HAP-1 (cell line): Measurements from ENCODE around the gene ZNF18.
A peak's percentile ranks its signal among the peaks of the same experiment; 100 is the strongest.
"Not testable (repeated sequence)": the region's sequence is repeated elsewhere in the genome, so short reads cannot be mapped to it uniquely, and the experiment has no call there.

Source experiments
- DNase-seq, 2 experiments: peaks; one replicate each; pipeline ENCODE4 v3.0.0-alpha.2; 2016 to 2020; ENCODE audit warnings: low spot score in 2 of 2
- H3K27me3 ChIP-seq: fragments of 250-450 bp; sonication (Bioruptor Pico); 2 replicates; pipeline ENCODE4 v1.5.1; 2020; ENCODE audit warnings: low read depth, mild to moderate bottlenecking, moderate library complexity
- H3K36me3 ChIP-seq: fragments of 250-450 bp; sonication (Bioruptor Pico); replicated peaks from 2 replicates; pipeline ENCODE4 v1.5.1; 2020; ENCODE audit warnings: mild to moderate bottlenecking
- H3K4me1 ChIP-seq: fragments of 250-450 bp; sonication (Bioruptor Pico); 2 replicates; pipeline ENCODE4 v1.5.1; 2020; ENCODE audit warnings: mild to moderate bottlenecking
- H3K4me3 ChIP-seq: fragments of 250-450 bp; sonication (Bioruptor Pico); 2 replicates; pipeline ENCODE4 v1.5.1; 2020; ENCODE audit warnings: mild to moderate bottlenecking, moderate library complexity
- H3K9me3 ChIP-seq: fragments of 250-450 bp; sonication (Bioruptor Pico); 2 replicates; pipeline ENCODE4 v1.5.1; 2020; ENCODE audit warnings: mild to moderate bottlenecking, moderate library complexity
- in situ Hi-C: fragments of 300-500 bp; cut with MboI; formaldehyde crosslinking; loops from 3 replicates; pipeline ENCODE4 v1.14.3; 2020; ENCODE audit warnings: low sequenced_read_pairs, inconsistent platforms, mixed read lengths

Gene ZNF18

GRCh38 chr17:12020642-12021622, 23.7 kb upstream of the ZNF18 start, which contains the start of gene MAP2K4:
TSS of gene MAP2K4 (plus strand) at chr17:12020877. CDS start at chr17:12020887, 10 bp downstream.
- Histone ChIP-seq H3K9me3 (no peaks in the 10 kb centered on the region), H3K4me3 (peak within 1 kb of the TSS; percentile 39), H3K27me3 (no peaks in the 10 kb centered on the region), H3K36me3 (no peaks in the 10 kb centered on the region; the same call in 1 of the 2 replicates), H3K4me1 (peaks cover 22% of the 10 kb centered on the region)
- DNase-seq, result peak; percentile 79 to 92
- in situ Hi-C loops, result loop anchor here (25.0 kb wide), 1 partner anchor 991 kb away; the partner anchor contains the start of gene ELAC2

GRCh38 chr17:12007466-12007865, 10.2 kb upstream of the ZNF18 start:
- in situ Hi-C loops, result loop anchor here (25.0 kb wide), 1 partner anchor 1005 kb away; the partner anchor contains the start of gene ELAC2
- no peaks in the 10 kb centered on the region for H3K27me3 ChIP-seq
- no peaks in the 10 kb centered on the region for H3K4me1 ChIP-seq
- H3K36me3 ChIP-seq, result no peaks in the 10 kb centered on the region
- DNase-seq, result no peak
- H3K4me3 ChIP-seq, result no peak overlapping the region
- H3K9me3 ChIP-seq, result no peaks in the 10 kb centered on the region

GRCh38 chr17:11999696-12000095, 2.4 kb upstream of the ZNF18 start:
- in situ Hi-C loops, result loop anchor here (25.0 kb wide), 4 partner anchors 1013 to 1337 kb away; partner anchors contain the start of genes ELAC2, MYH3 and TMEM220
- H3K27me3 ChIP-seq, result no peaks in the 10 kb centered on the region
- no peak overlapping the region for H3K4me3 ChIP-seq
- H3K36me3 ChIP-seq, result no peaks in the 10 kb centered on the region
- peaks cover 13% of the 10 kb centered on the region for H3K4me1 ChIP-seq
- H3K9me3 ChIP-seq, result no peaks in the 10 kb centered on the region
- no peak for DNase-seq

DNA sequence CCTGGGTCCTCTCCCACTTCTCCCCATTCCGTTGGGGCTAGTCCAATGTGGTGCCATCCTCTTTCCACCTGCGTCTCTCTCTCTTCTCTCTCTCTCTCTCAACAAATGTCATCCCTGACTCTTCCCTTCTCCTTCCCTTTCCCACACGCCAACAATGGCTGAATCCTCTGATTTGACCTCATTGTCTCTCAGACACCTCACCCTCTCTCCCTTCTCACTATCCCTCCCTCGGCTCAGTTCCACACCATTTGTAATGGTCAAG, 628 bp upstream of the ZNF18 start:
- H3K36me3 ChIP-seq, result no peaks in the 10 kb centered on the region
- H3K9me3 ChIP-seq, result no peaks in the 10 kb centered on the region
- peaks cover 13% of the 10 kb centered on the region for H3K4me1 ChIP-seq
- in situ Hi-C loops, result loop anchor here (25.0 kb wide), 3 partner anchors 1111 to 1336 kb away; partner anchors contain the start of genes MYH3 and TMEM220
- no peak for DNase-seq
- H3K27me3 ChIP-seq, result no peaks in the 10 kb centered on the region
- peak overlapping the region; percentile 94 for H3K4me3 ChIP-seq

- peak overlapping the region; percentile 94 for H3K4me3 ChIP-seq
- H3K36me3 ChIP-seq, result 0 out of 2 replicates have a peak, but pooled peaks cover 3% of the 10 kb centered on the region
- in situ Hi-C loops, result loop anchor here (25.0 kb wide), 3 partner anchors 1109 to 1334 kb away; partner anchors contain the start of genes MYH3 and TMEM220
- no peak for DNase-seq
- no peaks in the 10 kb centered on the region for H3K9me3 ChIP-seq
- peaks cover 13% of the 10 kb centered on the region for H3K4me1 ChIP-seq
- no peaks in the 10 kb centered on the region for H3K27me3 ChIP-seq
Measured at GRCh38 chr17:11996722-11997146, 541 bp downstream of the ZNF18 start.

GRCh38 chr17:11991461-11991860, 5.8 kb downstream of the ZNF18 start:
- in situ Hi-C loops, result loop anchor here (25.0 kb wide), 3 partner anchors 1104 to 1329 kb away; partner anchors contain the start of genes MYH3 and TMEM220
- peaks cover 9% of the 10 kb centered on the region for H3K4me1 ChIP-seq
- no peaks in the 10 kb centered on the region for H3K27me3 ChIP-seq

GRCh38 chr17:11990363-11990983, 6.8 kb downstream of the ZNF18 start:
- peaks cover 8% of the 10 kb centered on the region for H3K36me3 ChIP-seq
- H3K4me3 ChIP-seq, result no peak overlapping the region
- no peaks in the 10 kb centered on the region for H3K4me1 ChIP-seq
- H3K9me3 ChIP-seq, result no peaks in the 10 kb centered on the region
- H3K27me3 ChIP-seq, result no peaks in the 10 kb centered on the region
- DNase-seq, result no peak
- in situ Hi-C loops, result loop anchor here (25.0 kb wide), 3 partner anchors 1103 to 1328 kb away; partner anchors contain the start of genes MYH3 and TMEM220

More at GRCh38 chr17:11991461-11991860, 5.8 kb downstream of the ZNF18 start:
- DNase-seq, result no peak
- no peaks in the 10 kb centered on the region for H3K9me3 ChIP-seq
- H3K36me3 ChIP-seq, result peaks cover 8% of the 10 kb centered on the region; the same call in 1 of the 2 replicates
- H3K4me3 ChIP-seq, result no peak overlapping the region

DNA sequence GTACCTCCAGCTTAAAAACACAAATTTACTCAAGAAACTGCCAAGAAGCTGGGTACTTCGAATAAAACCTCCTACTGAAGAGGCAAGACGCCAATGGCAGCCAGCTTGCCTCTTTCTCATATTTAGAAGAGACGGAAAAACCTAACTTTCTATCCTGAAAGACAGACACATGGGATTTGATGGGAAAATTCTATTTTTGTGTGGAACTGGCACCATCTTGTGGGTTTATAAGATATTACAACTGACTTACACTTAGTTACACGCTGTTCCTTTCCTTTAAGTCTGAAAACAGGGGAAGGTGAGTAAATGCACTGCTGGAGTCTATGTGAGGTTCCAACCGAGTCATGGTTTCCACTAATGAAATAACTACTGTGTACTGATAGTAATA, 10.3 kb downstream of the ZNF18 start:
- Histone ChIP-seq H3K4me1 (no peaks in the 10 kb centered on the region), H3K9me3 (no peaks in the 10 kb centered on the region), H3K36me3 (peaks cover 5% of the 10 kb centered on the region), H3K27me3 (no peaks in the 10 kb centered on the region), H3K4me3 (no peak overlapping the region)
- in situ Hi-C loops, result loop anchor here (25.0 kb wide), 3 partner anchors 1100 to 1325 kb away; partner anchors contain the start of genes MYH3 and TMEM220
- DNase-seq, result peak in 1 of 2 experiments; percentile 57

DNA sequence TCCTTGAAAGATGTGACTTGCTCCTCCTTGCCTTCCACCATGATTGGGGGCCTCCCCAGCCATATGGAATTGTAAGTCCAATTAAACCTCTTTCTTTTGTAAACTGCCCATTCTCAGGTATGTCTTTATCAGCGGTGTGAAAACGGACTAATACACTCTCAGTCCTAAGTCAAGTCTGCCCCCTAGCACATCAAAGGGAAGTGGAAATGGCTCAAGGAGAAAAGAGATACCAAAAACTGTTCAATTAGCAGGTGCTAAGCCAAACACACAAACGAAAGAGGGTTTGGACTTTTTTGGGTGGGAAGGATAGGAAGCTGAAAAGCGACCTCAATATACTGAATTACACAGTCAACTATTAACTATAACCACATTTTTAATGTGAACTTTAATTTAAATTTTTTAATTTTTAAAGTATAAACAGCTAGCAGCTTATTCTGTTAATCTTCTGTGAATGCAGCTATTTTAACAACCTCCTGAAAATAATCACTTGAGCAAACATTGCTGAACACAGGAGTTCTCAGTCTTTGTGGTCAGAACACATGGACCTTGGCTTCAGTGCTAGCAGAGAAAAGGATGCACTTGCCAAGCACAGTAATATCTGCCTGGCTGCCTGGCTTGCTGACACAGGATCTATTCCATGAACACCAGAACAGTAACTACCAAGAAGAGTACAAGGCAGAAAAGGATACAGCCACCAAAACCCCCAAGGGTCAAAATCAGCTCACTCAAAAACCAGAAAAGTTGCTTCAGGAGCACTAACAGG, 10.9 kb downstream of the ZNF18 start:
- DNase-seq, result no peak
- in situ Hi-C loops, result loop anchor here (25.0 kb wide), 3 partner anchors 1099 to 1324 kb away; partner anchors contain the start of genes MYH3 and TMEM220
- no peak overlapping the region for H3K4me3 ChIP-seq

DNA sequence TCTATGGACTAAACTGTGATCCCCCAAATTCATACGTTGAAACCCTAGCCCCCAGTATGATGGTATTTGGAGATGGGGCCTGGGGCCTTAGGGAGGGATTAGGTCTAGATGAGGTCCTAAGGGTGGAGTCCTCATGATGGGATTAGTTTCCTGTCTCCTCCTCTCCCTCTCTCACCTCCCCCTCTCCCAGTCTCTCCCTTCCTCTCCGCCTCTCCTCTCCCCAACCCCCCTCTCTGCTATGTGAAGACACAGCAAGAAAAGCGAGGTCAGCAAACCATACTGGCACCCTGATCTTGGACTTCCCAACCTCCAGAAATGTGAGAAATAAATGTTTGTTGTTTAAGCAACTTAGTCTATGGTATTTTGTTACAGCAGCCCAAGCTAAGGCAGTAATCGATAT, 15.4 kb downstream of the ZNF18 start:
- Histone ChIP-seq H3K27me3 (no peaks in the 10 kb centered on the region), H3K36me3 (peaks cover 2% of the 10 kb centered on the region), H3K4me1 (no peaks in the 10 kb centered on the region), H3K9me3 (no peaks in the 10 kb centered on the region), H3K4me3 (no peak overlapping the region)
- no peak for DNase-seq
- in situ Hi-C loops, result loop anchor here (25.0 kb wide), 3 partner anchors 1095 to 1320 kb away; partner anchors contain the start of genes MYH3 and TMEM220

More for the DNA sequence above, 10.9 kb downstream of the ZNF18 start:
- no peaks in the 10 kb centered on the region for H3K9me3 ChIP-seq
- no peaks in the 10 kb centered on the region for H3K27me3 ChIP-seq
- H3K4me1 ChIP-seq, result no peaks in the 10 kb centered on the region
- H3K36me3 ChIP-seq, result peaks cover 5% of the 10 kb centered on the region

DNA sequence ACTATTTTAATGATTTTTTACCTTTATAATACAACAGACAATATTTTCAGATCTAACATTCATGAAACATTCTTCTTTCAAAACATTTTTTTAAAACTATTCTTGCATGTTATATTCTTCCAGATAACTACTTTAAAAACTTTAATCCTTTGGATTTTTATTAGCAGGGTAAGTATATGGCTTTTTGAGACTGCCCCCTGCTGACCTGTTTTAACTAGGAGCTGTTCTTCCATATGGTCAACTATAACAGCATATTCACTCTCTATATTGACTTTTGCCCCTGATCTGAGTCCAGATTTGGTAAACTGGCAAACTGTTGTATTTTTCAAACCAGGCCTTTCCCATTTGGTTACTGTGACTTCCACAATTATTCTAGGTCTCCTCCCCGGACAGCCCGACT, 16.5 kb downstream of the ZNF18 start:
- DNase-seq, result no peak

GRCh38 chr17:11979795-11980194, 17.5 kb downstream of the ZNF18 start:
- Histone ChIP-seq H3K9me3 (no peaks in the 10 kb centered on the region), H3K36me3 (peaks cover 2% of the 10 kb centered on the region), H3K4me1 (no peaks in the 10 kb centered on the region), H3K27me3 (no peaks in the 10 kb centered on the region), H3K4me3 (no peak overlapping the region)
- DNase-seq, result no peak
- in situ Hi-C loops, result loop anchor here (25.0 kb wide), 3 partner anchors 1092 to 1317 kb away; partner anchors contain the start of genes MYH3 and TMEM220

More for the DNA sequence above, 16.5 kb downstream of the ZNF18 start:
- peaks cover 2% of the 10 kb centered on the region for H3K36me3 ChIP-seq
- H3K4me1 ChIP-seq, result no peaks in the 10 kb centered on the region
- H3K27me3 ChIP-seq, result no peaks in the 10 kb centered on the region
- no peaks in the 10 kb centered on the region for H3K9me3 ChIP-seq
- in situ Hi-C loops, result loop anchor here (25.0 kb wide), 3 partner anchors 1094 to 1319 kb away; partner anchors contain the start of genes MYH3 and TMEM220
- H3K4me3 ChIP-seq, result no peak overlapping the region

DNA sequence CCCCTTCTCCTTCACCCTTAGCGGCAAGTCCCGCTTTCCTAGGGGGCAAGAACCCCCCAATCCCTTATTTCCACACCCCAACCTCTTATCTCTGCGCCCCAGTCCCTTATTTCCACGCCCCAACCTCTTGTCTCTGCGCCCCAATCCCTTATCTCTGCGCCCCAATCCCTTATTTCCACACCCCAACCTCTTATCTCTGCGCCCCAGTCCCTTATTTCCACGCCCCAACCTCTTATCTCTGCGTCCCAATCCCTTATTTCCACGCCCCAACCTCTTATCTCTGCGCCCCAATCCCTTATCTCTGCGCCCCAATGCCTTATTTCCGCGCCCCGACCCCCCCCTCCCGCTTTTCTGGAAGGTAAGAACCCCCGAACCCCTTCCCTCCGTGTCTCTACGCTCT, 24.5 kb downstream of the ZNF18 start:
- in situ Hi-C loops, DNase-seq, H3K4me3 ChIP-seq, H3K9me3 ChIP-seq, H3K36me3 ChIP-seq, H3K4me1 ChIP-seq, H3K27me3 ChIP-seq: not testable (repeated sequence)
